ENCODE results near the gene TLE3. TPM values are rescaled to one million over a fixed set of nuclear protein-coding genes. Genes with fewer than 3 reads are reported as not detected.

TLE3 gene
- total RNA-seq, 2 experiments from 2014 or later = 159 to 167 TPM

- no peak for TF ChIP-seq CTCF (IDR thresholded peaks at IDR 0.05)
- Mint-ChIP-seq H3K36me3 (ENCODE audit: low read depth) (peaks cover 99% of the 10 kb centered on the region), H3K4me1 (ENCODE audit: low read depth) (no peaks in the 10 kb centered on the region), H3K9me3 (no peaks in the 10 kb centered on the region), H3K4me3 (no peak overlapping the region), H3K27ac (no peak overlapping the region), H3K27me3 (no peaks in the 10 kb centered on the region)
- Histone ChIP-seq H3K27me3 (ENCODE audit: control insufficient read depth in 1 of 2, insufficient read depth in 2 of 2, low read length in 2 of 2) (no peaks in the 10 kb centered on the region), H3K4me3 (ENCODE audit: low read length) (no peak overlapping the region), H3K9me3 (ENCODE audit: control insufficient read depth in 1 of 2, insufficient read depth in 1 of 2, low read length in 2 of 2) (no peaks in the 10 kb centered on the region), H3K36me3 (ENCODE audit: insufficient read depth, low read length) (peaks cover 98% of the 10 kb centered on the region), H3K4me1 (ENCODE audit: insufficient read depth, low read length) (no peaks in the 10 kb centered on the region), H3K27ac (ENCODE audit: low read depth in 1 of 2, low read length in 2 of 2) (no peak overlapping the region)
- POLR2A ChIA-PET = no interaction called here
- DNase-seq (peak in 1 of 14 experiments; percentile 2), ATAC-seq (ENCODE audit: poor library complexity) (no peak)
- CTCF ChIA-PET = no interaction called here
- intact Hi-C loops (cut with DNase I, micrococcal nuclease) = loop anchor here in 1 of 2 experiments (10.0 kb wide), 1 partner anchor 150 kb away; no protein-coding TSS in a partner anchor
These were observed 42.8 kb downstream of the TLE3 start for GRCh38 chr15:70054884-70055387.

GRCh38 chr15:70054366-70054765 lies 43.4 kb downstream of the TLE3 start:
- Histone ChIP-seq H3K4me3 (ENCODE audit: low read length) (no peak overlapping the region), H3K27ac (ENCODE audit: low read depth in 1 of 2, low read length in 2 of 2) (no peak overlapping the region), H3K4me1 (ENCODE audit: insufficient read depth, low read length) (no peaks in the 10 kb centered on the region), H3K27me3 (ENCODE audit: control insufficient read depth in 1 of 2, insufficient read depth in 2 of 2, low read length in 2 of 2) (no peaks in the 10 kb centered on the region), H3K9me3 (ENCODE audit: control insufficient read depth in 1 of 2, insufficient read depth in 1 of 2, low read length in 2 of 2) (no peaks in the 10 kb centered on the region), H3K36me3 (ENCODE audit: insufficient read depth, low read length) (peaks cover 98% of the 10 kb centered on the region)
- H3K4me1 Mint-ChIP-seq (ENCODE audit: low read depth) = no peaks in the 10 kb centered on the region
- DNase-seq (no peak), ATAC-seq (ENCODE audit: poor library complexity) (no peak)
- no peaks in the 10 kb centered on the region for H3K9me3 Mint-ChIP-seq
- H3K4me3 Mint-ChIP-seq = no peak overlapping the region
- CTCF ChIA-PET = no interaction called here
- H3K36me3 Mint-ChIP-seq (ENCODE audit: low read depth) = peaks cover 99% of the 10 kb centered on the region
- no peak overlapping the region for H3K27ac Mint-ChIP-seq
- H3K27me3 Mint-ChIP-seq = no peaks in the 10 kb centered on the region
- POLR2A ChIA-PET = no interaction called here
- TF ChIP-seq CTCF (IDR thresholded peaks at IDR 0.05) = no peak
- intact Hi-C loops (cut with DNase I, micrococcal nuclease) = loop anchor here in 1 of 2 experiments (10.0 kb wide), 1 partner anchor 150 kb away; no protein-coding TSS in a partner anchor

- no peaks in the 10 kb centered on the region for H3K27me3 Mint-ChIP-seq
- H3K4me3 Mint-ChIP-seq = no peak overlapping the region
- DNase-seq (no peak), ATAC-seq (ENCODE audit: poor library complexity) (no peak)
- ChIA-PET CTCF (no interaction called here), POLR2A (no interaction called here)
- H3K4me3 ChIP-seq (ENCODE audit: low read length) = no peak overlapping the region
- H3K27ac Mint-ChIP-seq = no peak overlapping the region
- no peaks in the 10 kb centered on the region for H3K4me1 ChIP-seq (ENCODE audit: insufficient read depth, low read length)
- no peaks in the 10 kb centered on the region for H3K9me3 ChIP-seq (ENCODE audit: control insufficient read depth in 1 of 2, insufficient read depth in 1 of 2, low read length in 2 of 2)
- H3K9me3 Mint-ChIP-seq = no peaks in the 10 kb centered on the region
- no peak for TF ChIP-seq CTCF (IDR thresholded peaks at IDR 0.05)
- H3K36me3 Mint-ChIP-seq (ENCODE audit: low read depth) = peaks cover 99% of the 10 kb centered on the region
- H3K4me1 Mint-ChIP-seq (ENCODE audit: low read depth) = no peaks in the 10 kb centered on the region
- intact Hi-C loops (cut with DNase I, micrococcal nuclease) = loop anchor here in 1 of 2 experiments (10.0 kb wide), 1 partner anchor 151 kb away; no protein-coding TSS in a partner anchor
- no peaks in the 10 kb centered on the region for H3K27me3 ChIP-seq (ENCODE audit: control insufficient read depth in 1 of 2, insufficient read depth in 2 of 2, low read length in 2 of 2)
- peaks cover 97% of the 10 kb centered on the region for H3K36me3 ChIP-seq (ENCODE audit: insufficient read depth, low read length)
- no peak overlapping the region for H3K27ac ChIP-seq (ENCODE audit: low read depth in 1 of 2, low read length in 2 of 2)
These were observed 43.9 kb downstream of the TLE3 start for GRCh38 chr15:70053716-70054229.
